NK-92 treated with Interleukin-12 subunit alpha and Interleukin-12 subunit beta, amount 100 ng/mL, for 24 hours (cell line): ENCODE data around the gene MPC1.

ENCODE experiments used
- DNase-seq: peaks from one replicate; lab custom pipeline; 2025; lab: John Stamatoyannopoulos, UW

MPC1 gene

GRCh38 chr6:166382933-166383801 is at the start of gene MPC1:
TSS of gene MPC1 (minus strand) at chr6:166382940. CDS start at chr6:166382876, 64 bp downstream.
- peak; percentile 87 for DNase-seq

DNA sequence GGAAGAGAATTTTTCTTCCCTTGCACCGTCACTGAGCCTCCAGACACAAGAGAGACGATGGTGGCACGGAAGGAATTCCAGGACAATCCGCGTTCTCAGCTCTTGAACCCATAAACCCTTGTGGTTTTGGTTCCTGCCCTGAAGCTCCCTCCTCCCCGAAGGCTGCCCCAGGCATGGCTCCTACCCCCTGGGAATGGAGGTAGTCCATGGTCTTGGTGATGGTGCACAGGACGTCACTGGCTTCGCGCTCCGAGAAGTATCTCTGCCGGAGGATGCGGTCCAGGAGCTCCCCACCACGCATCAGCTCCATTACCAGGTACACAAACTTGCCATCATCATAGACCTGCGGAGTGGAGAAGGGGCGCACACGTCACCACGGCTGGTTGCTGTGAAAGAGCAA is 47.5 kb upstream of the MPC1 start:
- DNase-seq: no peak

- no peak for DNase-seq
Measured at GRCh38 chr6:166424431-166424830, 41.7 kb upstream of the MPC1 start.

DNA sequence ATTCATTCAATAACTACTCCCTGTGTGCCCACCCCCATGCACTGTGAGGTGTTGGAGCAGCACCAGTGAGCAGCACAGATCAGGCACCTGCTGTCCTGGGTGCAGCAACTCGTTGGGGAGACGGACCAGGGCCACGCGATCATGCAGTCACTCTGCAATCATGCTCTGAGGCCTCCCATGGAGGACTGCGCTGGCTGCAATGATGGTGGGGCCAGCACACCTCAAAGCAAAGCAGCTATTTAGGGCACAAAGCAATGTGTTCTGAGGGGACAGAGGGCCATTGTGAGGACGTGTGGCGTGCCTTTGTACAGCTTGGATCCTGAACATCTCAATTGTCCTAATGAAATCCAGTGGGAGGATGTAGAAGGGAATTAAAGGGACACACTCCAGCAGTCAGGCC is 41.0 kb upstream of the MPC1 start:
- DNase-seq: no peak

DNA sequence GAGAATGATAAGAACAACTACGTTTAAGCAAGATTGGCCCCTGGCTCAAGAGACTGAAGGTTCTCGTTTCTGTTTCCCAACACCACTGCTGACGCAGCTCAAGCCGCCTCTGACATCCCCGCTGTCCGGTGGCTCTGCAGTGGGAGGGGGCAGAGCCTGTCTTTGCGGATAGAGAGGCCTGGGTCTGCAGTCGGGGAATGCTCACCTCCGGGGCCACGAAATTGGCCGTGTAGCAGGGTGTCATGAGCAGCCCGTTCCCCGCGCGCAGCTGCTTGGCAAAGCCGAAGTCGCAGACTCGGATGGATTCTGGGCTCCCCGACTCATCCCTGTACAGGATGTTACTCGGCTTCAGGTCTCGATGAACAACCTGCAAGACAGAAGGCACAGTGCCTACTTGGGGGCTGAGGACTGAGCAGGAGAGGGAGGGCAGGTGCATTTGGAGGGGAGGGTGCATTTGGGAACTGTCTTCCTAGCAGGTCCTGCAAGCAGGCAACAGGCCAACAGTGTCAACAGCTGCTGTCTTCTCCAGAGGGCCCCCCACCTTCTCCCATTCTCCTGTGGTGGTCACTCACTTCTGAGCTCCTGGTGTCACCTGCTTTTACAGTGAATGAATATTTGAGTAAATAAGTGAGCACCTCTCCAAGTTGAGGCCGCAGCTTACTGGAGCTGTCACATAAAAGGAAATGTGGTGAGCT is 40.5 kb upstream of the MPC1 start:
- DNase-seq: no peak

DNA sequence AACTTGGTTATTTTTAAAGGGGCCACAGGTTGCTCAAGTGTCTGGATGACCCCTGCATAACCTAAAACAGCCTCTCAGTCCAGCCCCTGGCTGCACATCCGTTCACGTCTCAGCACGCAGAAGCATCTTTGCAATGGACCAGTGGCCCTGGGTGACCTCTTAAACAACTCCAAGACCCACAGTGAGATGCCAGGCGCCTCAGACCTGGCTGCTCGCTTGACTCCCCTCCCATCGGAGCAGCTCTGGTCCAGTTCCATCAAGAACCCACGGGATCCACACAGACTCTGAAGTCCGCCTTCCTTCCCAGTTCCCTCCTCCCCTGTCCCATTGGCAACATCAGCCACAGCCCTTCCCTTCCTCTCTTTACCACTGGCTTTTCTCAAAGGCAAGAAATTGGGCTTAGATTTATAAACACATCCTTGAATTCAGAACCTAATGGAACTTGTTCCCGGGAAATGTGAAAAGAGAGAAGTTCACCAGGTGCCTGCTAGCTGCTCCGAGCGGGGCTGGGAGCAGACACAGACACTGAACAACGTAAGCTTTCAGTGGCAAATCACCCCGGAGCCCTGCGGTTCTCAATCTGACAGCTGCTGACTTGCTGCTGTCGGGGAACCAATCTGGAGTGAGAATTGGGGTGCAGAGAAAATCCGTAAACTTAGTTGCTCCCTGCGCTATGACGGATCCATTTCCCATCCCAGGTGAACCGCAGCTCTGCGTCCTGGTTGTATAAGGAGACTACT is 39.6 kb upstream of the MPC1 start:
- DNase-seq: no peak

DNA sequence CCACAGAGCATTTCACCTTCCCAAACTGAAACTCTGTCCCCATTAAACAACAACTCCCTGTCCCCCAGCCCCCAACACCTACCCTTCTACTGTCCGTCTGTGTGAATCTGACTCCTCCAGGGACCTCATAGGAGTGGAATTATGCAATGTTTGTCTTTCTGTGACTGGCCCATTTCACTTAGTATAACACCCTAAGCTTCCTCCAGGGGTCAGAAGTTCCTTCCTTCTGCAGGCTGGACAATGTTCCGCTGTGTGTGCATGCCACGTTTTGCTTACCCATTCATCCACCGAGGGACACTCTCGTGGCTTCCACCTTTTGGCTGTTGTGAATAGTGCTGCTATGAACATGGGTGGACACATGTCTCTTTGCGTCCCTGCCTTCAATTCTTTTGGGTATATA is 37.6 kb upstream of the MPC1 start:
- no peak for DNase-seq

GRCh38 chr6:166419717-166420116 is 37.0 kb upstream of the MPC1 start:
- no peak for DNase-seq

DNA sequence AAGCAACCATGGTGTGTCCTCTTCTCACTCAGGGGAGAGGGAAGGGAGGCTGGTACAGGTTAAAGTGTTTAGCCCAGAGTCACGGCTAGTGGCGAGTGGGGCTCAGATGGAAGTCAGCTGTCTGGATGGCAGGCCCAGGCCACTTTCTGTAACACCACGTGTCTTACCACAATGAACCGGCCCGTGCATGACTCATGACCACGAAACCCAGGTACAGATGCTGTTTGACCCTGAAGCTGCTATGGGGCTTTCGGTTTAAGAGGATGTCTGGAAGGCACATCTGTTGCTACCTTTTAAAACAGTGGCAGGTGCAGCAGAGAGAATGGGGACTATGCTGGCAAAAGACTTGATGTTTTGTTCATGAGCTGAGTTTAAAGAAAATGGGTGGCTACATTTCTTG is 36.5 kb upstream of the MPC1 start:
- peak; percentile 78 for DNase-seq

DNA sequence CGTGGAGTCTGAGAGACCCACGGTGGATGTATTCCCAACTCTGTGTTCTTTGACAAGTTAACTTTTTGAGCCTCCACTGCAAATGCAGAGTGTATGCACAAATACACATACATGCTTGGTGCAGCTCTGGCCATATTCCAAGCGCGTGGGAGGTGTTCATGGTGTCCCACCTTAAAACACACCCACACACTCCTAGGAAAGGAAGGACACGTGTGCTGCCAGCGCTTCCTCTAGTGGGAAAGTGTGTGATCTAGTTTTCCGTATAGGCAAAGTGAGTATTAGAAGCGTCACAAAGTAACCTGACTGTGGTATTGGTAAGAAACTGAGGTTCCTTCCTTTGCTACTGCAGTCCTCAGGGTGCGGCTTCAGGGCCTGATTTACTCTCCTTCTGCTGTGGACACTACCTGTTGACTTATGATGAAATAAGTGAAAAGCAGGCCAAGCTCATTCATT is 36.0 kb upstream of the MPC1 start:
- no peak for DNase-seq

DNA sequence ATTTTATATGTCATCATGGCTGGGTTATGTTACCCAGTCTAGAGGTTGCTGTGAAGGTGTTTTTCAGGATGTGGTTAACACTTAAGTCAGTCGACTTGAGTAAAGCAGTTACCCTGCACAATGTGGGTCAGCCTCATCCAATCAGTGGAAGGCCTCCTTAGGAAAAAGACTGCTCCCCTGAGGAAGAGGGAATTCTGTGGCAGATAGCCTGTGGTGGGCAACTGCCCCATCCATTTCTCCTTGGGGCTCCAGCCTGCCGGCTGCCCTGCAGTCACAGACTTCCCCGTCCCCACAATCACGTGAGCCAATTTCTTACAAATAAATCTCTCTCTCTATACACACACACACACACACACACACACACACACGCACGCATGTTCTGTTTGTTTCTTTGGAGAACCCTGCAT is 34.5 kb upstream of the MPC1 start:
- DNase-seq: peak; percentile 12

DNA sequence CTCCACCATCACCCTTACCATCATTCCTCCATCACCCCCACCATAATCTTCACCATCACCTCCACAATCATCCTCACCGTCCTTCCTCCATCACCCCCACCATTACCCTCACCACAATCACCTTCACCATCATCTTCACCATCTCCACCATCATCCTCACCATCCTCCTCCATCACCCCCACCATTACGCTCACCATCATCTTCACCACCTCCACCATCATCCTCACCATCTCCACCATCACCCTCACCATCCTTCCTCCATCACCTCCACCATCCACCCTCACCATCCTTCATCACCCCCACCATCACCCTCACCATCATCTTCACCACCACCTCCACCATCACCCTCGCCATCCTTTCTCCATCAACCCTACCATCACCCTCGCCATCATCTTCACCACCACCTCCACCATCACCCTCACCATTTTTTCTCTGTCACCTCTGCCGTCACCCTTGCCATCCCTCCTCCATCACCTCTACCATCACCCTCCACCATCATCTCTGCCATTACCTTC is 33.1 kb upstream of the MPC1 start:
- DNase-seq: no peak

- DNase-seq: no peak
Measured at GRCh38 chr6:166415306-166415705, 32.6 kb upstream of the MPC1 start.

- DNase-seq: no peak
Measured at GRCh38 chr6:166413491-166413951, 30.8 kb upstream of the MPC1 start.

- DNase-seq: no peak
Measured at GRCh38 chr6:166412911-166413384, 30.2 kb upstream of the MPC1 start.

DNA sequence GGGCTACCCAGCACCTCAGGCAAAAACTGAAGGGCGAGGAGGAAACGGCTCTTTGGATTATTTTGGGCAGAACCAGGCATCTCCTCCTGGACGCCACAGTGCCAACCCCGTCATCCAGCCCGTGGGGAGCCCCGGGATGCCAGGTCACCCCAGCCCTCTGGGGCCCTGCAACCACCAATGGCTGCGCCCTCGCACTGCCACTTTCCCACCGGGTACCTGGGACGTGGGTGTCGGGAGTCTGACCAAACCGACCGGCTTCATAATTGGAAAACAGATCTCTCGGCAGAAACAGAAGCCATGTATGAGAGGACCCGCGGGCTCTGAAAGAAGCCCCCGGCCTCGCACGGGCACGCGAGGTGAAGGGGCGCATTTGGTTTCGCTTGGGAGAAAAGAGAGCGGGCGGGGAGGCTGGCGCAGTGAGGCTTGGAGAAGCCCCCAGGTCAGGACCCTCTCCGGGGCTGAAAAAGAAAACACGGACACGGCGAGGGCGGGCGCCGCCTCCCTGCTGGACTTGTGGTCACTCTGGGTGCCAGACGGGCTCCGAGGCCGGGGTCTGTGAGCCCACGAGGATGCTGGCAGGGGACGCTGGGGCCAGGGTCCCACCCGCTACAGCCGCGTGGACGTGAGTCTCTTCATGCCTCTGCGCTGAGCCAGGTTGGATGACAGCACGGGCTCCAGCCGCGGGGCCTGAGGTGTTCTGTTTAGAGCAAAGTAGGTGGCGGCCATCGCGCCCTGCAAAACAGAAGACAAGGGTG is 29.6 kb upstream of the MPC1 start:
- DNase-seq: no peak

DNA sequence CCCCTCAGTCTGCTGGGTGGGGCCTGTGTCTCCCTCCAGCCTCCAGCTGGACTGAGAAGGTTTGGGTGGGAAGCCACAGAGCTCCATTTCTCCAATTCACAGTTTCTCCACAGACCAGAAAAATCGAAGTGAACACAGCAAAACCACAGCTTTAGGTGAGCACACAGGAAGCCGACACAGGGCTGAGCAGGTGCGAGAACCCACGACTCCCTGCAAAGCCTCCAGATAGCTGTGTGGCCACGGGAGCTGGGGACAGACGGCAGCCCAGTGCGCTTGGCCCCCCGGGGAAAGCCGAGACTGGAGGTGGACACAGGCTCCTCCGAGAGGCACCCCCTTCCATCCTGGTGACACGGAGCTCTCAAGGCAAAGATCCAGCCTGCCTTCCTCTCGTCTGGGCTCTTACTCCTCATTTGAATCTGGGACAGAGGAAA is 29.0 kb upstream of the MPC1 start:
- DNase-seq: peak; percentile 13

DNA sequence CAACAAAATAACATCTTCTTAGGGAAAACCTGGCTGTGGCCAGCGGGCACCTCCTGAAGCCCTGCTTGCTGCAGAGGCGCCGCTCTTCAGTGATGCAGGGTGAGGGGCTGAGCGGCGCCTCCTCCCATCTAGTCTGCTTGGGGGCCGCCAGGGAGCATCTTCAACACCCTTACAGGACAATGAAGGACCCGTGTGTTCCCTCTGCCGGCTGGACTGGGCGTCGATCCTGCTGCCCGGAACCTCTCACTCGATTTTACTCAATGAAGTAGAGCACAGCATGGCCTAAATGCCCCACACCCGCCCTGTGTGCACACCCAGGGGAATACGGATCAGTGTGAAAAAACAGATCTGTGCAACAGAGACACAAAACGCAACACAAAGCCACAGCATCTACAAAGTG is 28.5 kb upstream of the MPC1 start:
- DNase-seq: no peak

- no peak for DNase-seq
Measured at GRCh38 chr6:166410426-166410935, 27.7 kb upstream of the MPC1 start.

DNA sequence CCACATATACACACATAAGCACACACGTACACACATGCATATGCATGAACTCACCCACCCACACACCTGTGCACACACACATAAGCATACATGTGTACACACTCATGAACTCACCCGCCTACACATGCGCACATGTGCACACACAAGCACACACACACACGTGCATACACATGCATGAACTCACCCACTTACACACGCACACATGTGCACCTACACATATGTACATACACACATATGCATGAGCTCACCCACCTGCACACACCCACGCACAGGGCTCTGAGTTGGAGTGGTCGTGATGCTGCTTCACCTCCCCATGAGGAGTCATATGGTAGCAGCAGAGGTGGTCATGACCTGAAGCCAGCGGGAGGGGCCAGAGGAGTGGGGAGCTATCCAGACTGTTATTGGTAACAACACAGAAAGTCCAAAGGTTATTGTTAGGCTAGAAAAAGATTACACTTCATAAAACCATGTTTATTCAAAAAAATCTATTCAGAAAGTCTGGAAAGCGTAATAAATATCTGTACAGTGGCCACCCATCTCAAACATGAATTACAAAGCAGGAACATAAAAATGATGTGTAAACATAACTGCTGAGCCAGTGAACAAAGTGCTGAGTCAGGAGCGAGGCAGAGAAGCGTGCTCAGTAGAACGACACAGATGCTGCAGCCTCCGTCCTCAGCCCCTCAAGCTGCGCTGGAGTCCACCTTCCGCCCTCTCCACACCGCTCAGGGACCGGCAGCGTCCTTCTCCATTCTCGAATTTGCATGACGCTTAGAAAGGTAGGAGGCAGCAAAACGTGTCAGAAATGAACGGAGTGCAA is 26.4 kb upstream of the MPC1 start:
- no peak for DNase-seq
